K562 (cell line): ENCODE measurements around the gene CPT1B. TPM values are rescaled to one million over a fixed set of nuclear protein-coding genes. Genes with fewer than 3 reads are reported as not detected.

Experiments
- ATAC-seq: fragments of 200-7000 bp; cut with Tn5 transposase; 3 replicates; pipeline ENCODE4 v1.9.1; 2020; ENCODE audit warnings: moderate library complexity
- BruUV-seq: library from RNA; stranded (reverse); fragments of 400-500 nt; replicated peaks from 2 replicates; lab custom pipeline; 2021; lab: Mats Ljungman, UMichigan
- CTCF ChIA-PET: fragments of 300-600 bp; formaldehyde crosslinking; extraction: SDS; loops from one replicate; lab custom pipeline; 2021; ENCODE audit warnings: low intra/inter-chr PET ratio; lab: Yijun Ruan, JAX
- POLR2A ChIA-PET: fragments of 300-600, 350-650 bp; sonication (Branson Sonifier 250); formaldehyde crosslinking; extraction: SDS; loops from one replicate; lab custom pipeline; 2021; ENCODE audit warnings: antibody characterized with exemption, inconsistent platforms; lab: Yijun Ruan, JAX
- DNase-seq, 4 experiments: peaks; one replicate each; pipeline versions ENCODE4 v3.0.0 to v3.0.0-alpha.2; 2011 to 2018; ENCODE audit warnings: low spot score in 3 of 4, mixed read lengths in 3 of 4; ENCODE audit errors: extremely low read depth in 1 of 4
- FAIRE-seq: peaks from 2 replicates; lab custom pipeline; 2011; peaks lifted over from hg19 to GRCh38; lab: Jason Lieb, UNC
- H2AFZ ChIP-seq: 2 replicates; pipeline ENCODE4 v1.6.0; 2011; ENCODE audit warnings: low read depth, low read length, control low read depth, inconsistent platforms
- H3K27ac ChIP-seq: fragments of 200-600 bp; 3 replicates; pipeline ENCODE4 v1.8.0; 2011; ENCODE audit warnings: low read depth, mild to moderate bottlenecking, control low read depth, inconsistent platforms, low read length, moderate library complexity, mixed read lengths; ENCODE audit errors: extremely low read depth
- H3K27me3 ChIP-seq, 2 experiments: fragments of 300-600 bp in 1 of 2; 2 replicates in 1 of 2; 3 replicates in 1 of 2; pipeline versions ENCODE4 v1.6.0 to v1.8.0; 2011; ENCODE audit warnings: inconsistent platforms in 2 of 2, low read length in 2 of 2, mild to moderate bottlenecking in 1 of 2, mixed read lengths in 1 of 2, moderate library complexity in 1 of 2; ENCODE audit not compliant: control insufficient read depth in 2 of 2, insufficient read depth in 2 of 2
- H3K36me3 ChIP-seq: fragments of 300-600 bp; 3 replicates; pipeline ENCODE4 v1.8.0; 2011; ENCODE audit warnings: mild to moderate bottlenecking, low read length, inconsistent platforms; ENCODE audit not compliant: control insufficient read depth, insufficient read depth
- H3K4me1 ChIP-seq, 2 experiments: fragments of 200-600 bp in 1 of 2; replicated peaks in 1 of 2; 2 replicates in 1 of 2; 3 replicates in 1 of 2; pipeline versions ENCODE4 v1.5.1 to v1.8.0; 2011; ENCODE audit warnings: inconsistent platforms in 2 of 2, low read length in 2 of 2, mild to moderate bottlenecking in 1 of 2, mixed read lengths in 1 of 2, moderate library complexity in 1 of 2; ENCODE audit not compliant: control insufficient read depth in 2 of 2, insufficient read depth in 2 of 2
- H3K4me2 ChIP-seq: 2 replicates; pipeline ENCODE4 v1.6.1; 2011; ENCODE audit warnings: low read length, control low read depth, inconsistent platforms, mixed read lengths; ENCODE audit not compliant: insufficient read depth
- H3K4me3 ChIP-seq: fragments of 200-600 bp; sonication (generic), shearing (Covaris generic); 2 replicates; pipeline ENCODE4 v1.5.1; 2016; ENCODE audit warnings: control low read depth, inconsistent platforms
- H3K79me2 ChIP-seq: fragments of 200-600 bp; 3 replicates; pipeline ENCODE4 v1.8.0; 2011; ENCODE audit warnings: low read length, inconsistent platforms; ENCODE audit not compliant: control insufficient read depth, insufficient read depth
- H3K9ac ChIP-seq, 2 experiments: 2 replicates each; pipeline versions ENCODE4 v1.6.0 to v1.6.1; 2011; ENCODE audit warnings: low read depth in 2 of 2, low read length in 2 of 2, control low read depth in 1 of 2, inconsistent platforms in 1 of 2, mild to moderate bottlenecking in 1 of 2, mixed read lengths in 1 of 2; ENCODE audit not compliant: insufficient read depth in 1 of 2
- H3K9me1 ChIP-seq: one replicate; pipeline ENCODE4 v1.6.0; 2011; ENCODE audit warnings: inconsistent platforms, mild to moderate bottlenecking, low read length, moderate library complexity; ENCODE audit not compliant: control insufficient read depth, insufficient read depth
- H3K9me3 ChIP-seq: replicated peaks from 2 replicates; pipeline ENCODE4 v1.5.1; 2011; ENCODE audit warnings: low read depth, low read length, inconsistent platforms; ENCODE audit not compliant: control insufficient read depth, insufficient read depth
- H4K20me1 ChIP-seq: replicated peaks from 2 replicates; pipeline ENCODE4 v1.6.1; 2011; ENCODE audit warnings: low read length, inconsistent platforms, mixed read lengths; ENCODE audit not compliant: control insufficient read depth, insufficient read depth
- PCBP1 ChIP-seq: fragments of 200-400 bp; formaldehyde crosslinking; IDR thresholded peaks from 2 replicates; pipeline ENCODE4 v1.6.1; 2018; ENCODE audit warnings: mild to moderate bottlenecking, low read depth, low read length; ENCODE audit not compliant: poor library complexity, severe bottlenecking
- POLR2G ChIP-seq: fragments of 200-400 bp; formaldehyde crosslinking; IDR thresholded peaks from 2 replicates; pipeline ENCODE4 v1.6.1; 2017; ENCODE audit warnings: low read depth, mild to moderate bottlenecking, antibody characterized with exemption, low read length, moderate library complexity
- SNRNP70 ChIP-seq: fragments of 200-400 bp; formaldehyde crosslinking; optimal IDR thresholded peaks from 2 replicates; pipeline ENCODE3; 2017; ENCODE audit warnings: low read depth, low read length
- ZBTB33 ChIP-seq: sonication (generic); formaldehyde crosslinking; IDR thresholded peaks from 2 replicates; pipeline ENCODE4 v1.8.1; 2023; ENCODE audit warnings: mild to moderate bottlenecking, missing genetic modification reagents
- ZFPM2 ChIP-seq: fragments of 250-450 bp; sonication (Bioruptor Pico); IDR thresholded peaks from 2 replicates; pipeline ENCODE4 v1.5.1; 2022; ENCODE audit warnings: mild to moderate bottlenecking
- WGBS: fragments of 100-300 bp; shearing (Covaris generic); methylation state at CpG from one replicate; pipeline ENCODE4 v1.1.6; 2016; ENCODE audit warnings: low coverage, mixed read lengths; ENCODE audit not compliant: insufficient coverage; ENCODE audit errors: missing lambda C conversion rate; 5-methylcytosine and 5-hydroxymethylcytosine counted together
- in situ Hi-C: fragments of 300-500 bp; cut with MboI; formaldehyde crosslinking; loops from 4 replicates; pipeline ENCODE4 v1.15.0; 2018; ENCODE audit warnings: inconsistent platforms, mixed read lengths
- intact Hi-C: fragments of 100-400 bp; cut with micrococcal nuclease; formaldehyde crosslinking; loops from 2 replicates; pipeline ENCODE4 v1.14.2; 2022
- polyA plus RNA-seq, 8 experiments: library from polyadenylated mRNA; depleted of rRNA in 4 of 8; stranded (reverse) in 5 of 8; unstranded in 3 of 8; fragments of >200 nt; fragmentation: Nextera tagmentation in 2 of 8; fragmentation: Illumina TruSeq in 1 of 8; extraction: Ambion mirVana in 2 of 8; extraction: Trizol in 1 of 8; gene quantifications; 2 replicates each; pipeline versions ENCODE4 v1.2.1 to v1.2.3, GENCODE V29; 2011 to 2014; ENCODE audit warnings: inconsistent platforms in 1 of 8, missing spikeins in 1 of 8
- total RNA-seq, 7 experiments: library from RNA; depleted of rRNA in 6 of 7; stranded (reverse); fragments of >200 nt in 6 of 7; fragmentation: Illumina TruSeq in 2 of 7; extraction: Trizol in 2 of 7; gene quantifications; 2 replicates each; pipeline versions ENCODE4 v1.2.1 to v1.2.3, GENCODE V29; 2011 to 2021; ENCODE audit warnings: low replicate concordance in 1 of 7

Gene CPT1B
- total and polyA plus RNA-seq, 9 of the 15 experiments (the other 6 are each of a cell fraction or from before 2014, with no cell fraction given), result 0.35 to 6.1 (median 2.6) TPM

DNA sequence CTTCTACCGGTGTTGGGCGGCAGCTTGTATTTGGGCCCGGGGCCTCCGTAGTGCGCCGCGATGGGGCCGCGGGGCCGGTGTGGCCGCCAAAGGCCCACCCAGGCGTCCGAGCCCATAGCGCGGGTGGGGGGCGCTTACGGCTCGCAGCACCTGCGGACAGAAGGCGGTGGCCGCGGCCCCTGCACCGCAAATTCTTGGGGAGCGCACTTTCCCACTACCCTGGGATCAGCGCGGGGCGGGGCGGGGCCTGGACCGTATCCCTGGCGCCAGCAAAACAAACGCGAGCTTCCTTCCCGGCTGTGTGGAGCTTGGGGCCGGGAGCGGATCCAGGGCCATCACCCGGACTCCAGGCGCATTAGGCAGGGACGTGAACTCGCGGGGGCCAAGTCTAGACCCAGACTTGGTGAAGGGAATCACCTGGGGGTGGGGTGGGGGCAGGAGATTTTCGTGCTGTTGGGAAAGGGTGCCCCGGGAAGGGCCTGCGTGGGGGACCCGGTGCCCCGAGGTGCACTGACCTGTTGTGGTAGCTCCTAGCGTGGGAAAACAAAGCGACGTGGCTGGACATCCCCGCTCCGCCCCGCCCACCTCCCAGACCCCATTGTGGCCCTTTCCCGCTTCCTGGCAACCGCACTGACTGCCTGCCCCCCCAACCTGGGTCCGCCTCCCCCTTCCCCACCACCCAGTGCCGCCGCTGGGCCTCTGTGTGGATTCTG lies 46.1 kb downstream of the CPT1B start:
- H3K27me3 ChIP-seq, result no peaks in the 10 kb centered on the region
- no peak overlapping the region for H3K4me2 ChIP-seq
- no peak overlapping the region for H2AFZ ChIP-seq
- ChIA-PET CTCF (no interaction called here), POLR2A (interaction anchor here (0.8 kb wide), 1 partner anchor 16 kb away, joined by 3 read pairs; no protein-coding TSS in a partner anchor)
- peaks cover 12 to 40% of the 10 kb centered on the region in 2 experiments; a peak in 4 of 5 replicates for H3K4me1 ChIP-seq
- FAIRE-seq, result no peak
- H3K36me3 ChIP-seq, result no peaks in the 10 kb centered on the region
- 88% methylated on average over 3 of the region's 56 CpGs for WGBS
- H3K27ac ChIP-seq, result no peak overlapping the region
- no peak for ATAC-seq
- BruUV-seq, result no TSS peak
- peak; percentile 64 for TF ChIP-seq ZBTB33
- 0 out of 2 replicates have a peak, but pooled peaks have one; percentile 16 for TF ChIP-seq POLR2G
- no peak for TF ChIP-seq SNRNP70
- peak; percentile 51 for TF ChIP-seq PCBP1
- no peak for TF ChIP-seq ZFPM2 (CRISPR knock-in tag)
- no peak overlapping the region for H3K9ac ChIP-seq
- peaks cover 2% of the 10 kb centered on the region; the same call in 1 of the 3 replicates for H3K79me2 ChIP-seq
- intact Hi-C loops (no loop called here), in situ Hi-C loops (no loop called here)
- H3K4me3 ChIP-seq, result no peak overlapping the region
- H4K20me1 ChIP-seq, result no peaks in the 10 kb centered on the region
- 0 out of 2 replicates have a peak, but pooled peaks cover 2% of the 10 kb centered on the region for H3K9me3 ChIP-seq
- DNase-seq, result no peak
- H3K9me1 ChIP-seq, result no peaks in the 10 kb centered on the region
